ENCODE results near the gene LATS1. TPM values are rescaled to one million over a fixed set of nuclear protein-coding genes. Genes with fewer than 3 reads are reported as not detected.
A peak's percentile ranks its signal among the peaks of the same experiment; 100 is the strongest.

The LATS1 gene
- total RNA-seq, 1 donor, result 33.4 TPM

- H3K4me3 ChIP-seq (ENCODE audit: low read depth, low read length), result peak overlapping the region; percentile 86
- no peak for TF ChIP-seq CTCF (IDR thresholded peaks at IDR 0.05; ENCODE audit: insufficient read depth, low read length)
- peak; percentile 35 for DNase-seq (ENCODE audit: low read depth)
Observed at GRCh38 chr6:149716181-149716963, 1.5 kb downstream of the LATS1 start.

GRCh38 chr6:149714442-149714841 is 3.5 kb downstream of the LATS1 start:
- TF ChIP-seq CTCF (IDR thresholded peaks at IDR 0.05; ENCODE audit: insufficient read depth, low read length), result no peak
- H3K4me3 ChIP-seq (ENCODE audit: low read depth, low read length), result no peak overlapping the region
- no peak for DNase-seq (ENCODE audit: low read depth)

GRCh38 chr6:149711711-149712110 is 6.2 kb downstream of the LATS1 start:
- TF ChIP-seq CTCF (IDR thresholded peaks at IDR 0.05; ENCODE audit: insufficient read depth, low read length), result no peak
- no peak overlapping the region for H3K4me3 ChIP-seq (ENCODE audit: low read depth, low read length)
- DNase-seq (ENCODE audit: low read depth), result no peak

- H3K4me3 ChIP-seq (ENCODE audit: low read depth, low read length), result no peak overlapping the region
- peak; percentile 13 for DNase-seq (ENCODE audit: low read depth)
- no peak for TF ChIP-seq CTCF (IDR thresholded peaks at IDR 0.05; ENCODE audit: insufficient read depth, low read length)
Observed at GRCh38 chr6:149701714-149702113, 16.2 kb downstream of the LATS1 start.

- no peak for TF ChIP-seq CTCF (IDR thresholded peaks at IDR 0.05; ENCODE audit: insufficient read depth, low read length)
- H3K4me3 ChIP-seq (ENCODE audit: low read depth, low read length), result no peak overlapping the region
- no peak for DNase-seq (ENCODE audit: low read depth)
Observed at GRCh38 chr6:149699150-149699549, 18.8 kb downstream of the LATS1 start.

GRCh38 chr6:149698175-149698574 is 19.7 kb downstream of the LATS1 start:
- no peak for TF ChIP-seq CTCF (IDR thresholded peaks at IDR 0.05; ENCODE audit: insufficient read depth, low read length)
- DNase-seq (ENCODE audit: low read depth), result no peak
- no peak overlapping the region for H3K4me3 ChIP-seq (ENCODE audit: low read depth, low read length)

- DNase-seq (ENCODE audit: low read depth), result peak; percentile 65
- no peak overlapping the region for H3K4me3 ChIP-seq (ENCODE audit: low read depth, low read length)
- TF ChIP-seq CTCF (IDR thresholded peaks at IDR 0.05; ENCODE audit: insufficient read depth, low read length), result no peak
Observed at GRCh38 chr6:149696901-149697300, 21.0 kb downstream of the LATS1 start.
